Trophoblast cell (in vitro differentiated cells and primary cell): Measurements from ENCODE around the gene NPM3.

Source experiments
- DNase-seq, 2 donors: peaks; one replicate each; pipeline ENCODE4 v3.0.0-alpha.2; 2016
- H2AFZ ChIP-seq: 2 replicates; pipeline ENCODE4 v1.6.1; 2013; ENCODE audit warnings: low read length, moderate library complexity, mild to moderate bottlenecking; ENCODE audit not compliant: insufficient read depth, poor library complexity
- H2AK5ac ChIP-seq: 2 replicates; pipeline ENCODE4 v1.6.1; 2013; ENCODE audit warnings: mild to moderate bottlenecking, low read length
- H2BK120ac ChIP-seq: 2 replicates; pipeline ENCODE4 v1.6.1; 2013; ENCODE audit warnings: low read length, mild to moderate bottlenecking, moderate library complexity; ENCODE audit not compliant: insufficient read depth, poor library complexity
- H2BK12ac ChIP-seq: 2 replicates; pipeline ENCODE4 v1.6.1; 2013; ENCODE audit warnings: mild to moderate bottlenecking, low read length, moderate library complexity
- H2BK5ac ChIP-seq: 2 replicates; pipeline ENCODE4 v1.6.1; 2013; ENCODE audit warnings: low read length, low read depth, moderate library complexity, mild to moderate bottlenecking; ENCODE audit not compliant: poor library complexity
- H3K14ac ChIP-seq: 2 replicates; pipeline ENCODE4 v1.6.1; 2013; ENCODE audit warnings: mild to moderate bottlenecking, low read length
- H3K18ac ChIP-seq: 2 replicates; pipeline ENCODE4 v1.6.1; 2013; ENCODE audit warnings: mild to moderate bottlenecking, low read length
- H3K23ac ChIP-seq: 2 replicates; pipeline ENCODE4 v1.6.1; 2013; ENCODE audit warnings: low read length
- H3K27ac ChIP-seq: 2 replicates; pipeline ENCODE4 v1.5.1; 2013; ENCODE audit warnings: low read depth, mild to moderate bottlenecking, inconsistent platforms, low read length, moderate library complexity
- H3K27me3 ChIP-seq: 2 replicates; pipeline ENCODE4 v1.6.1; 2013; ENCODE audit warnings: inconsistent platforms, mild to moderate bottlenecking, low read length, moderate library complexity; ENCODE audit not compliant: insufficient read depth
- H3K36me3 ChIP-seq, 2 experiments: 1 replicate in 1 of 2; 2 replicates in 1 of 2; pipeline ENCODE4 v1.6.1; 2013; ENCODE audit warnings: low read length in 2 of 2, mild to moderate bottlenecking in 2 of 2, moderate library complexity in 1 of 2; ENCODE audit not compliant: insufficient read depth in 2 of 2, control insufficient read depth in 1 of 2
- H3K4ac ChIP-seq: 2 replicates; pipeline ENCODE4 v1.6.1; 2013; ENCODE audit warnings: low read depth, mild to moderate bottlenecking, low read length, moderate library complexity
- H3K4me1 ChIP-seq, 2 experiments: 1 replicate in 1 of 2; 2 replicates in 1 of 2; pipeline ENCODE4 v1.6.1; 2013; ENCODE audit warnings: low read length in 2 of 2, mild to moderate bottlenecking in 2 of 2, moderate library complexity in 1 of 2; ENCODE audit not compliant: insufficient read depth in 2 of 2, control insufficient read depth in 1 of 2
- H3K4me2 ChIP-seq: 2 replicates; pipeline ENCODE4 v1.6.1; 2013; ENCODE audit warnings: inconsistent platforms, mild to moderate bottlenecking, low read length, moderate library complexity
- H3K4me3 ChIP-seq: 2 replicates; pipeline ENCODE4 v1.5.1; 2013; ENCODE audit warnings: mild to moderate bottlenecking, low read depth, low read length, inconsistent platforms
- H3K79me1 ChIP-seq: one replicate; pipeline ENCODE4 v1.6.1; 2013; ENCODE audit warnings: low read length
- H3K79me2 ChIP-seq: 2 replicates; pipeline ENCODE4 v1.6.1; 2013; ENCODE audit warnings: low read length, mild to moderate bottlenecking; ENCODE audit not compliant: control insufficient read depth, insufficient read depth, poor library complexity
- H3K9ac ChIP-seq: 2 replicates; pipeline ENCODE4 v1.6.1; 2013; ENCODE audit warnings: mild to moderate bottlenecking, low read length
- H3K9me3 ChIP-seq: 2 replicates; pipeline ENCODE4 v1.6.1; 2013; ENCODE audit warnings: low read depth, mild to moderate bottlenecking, control low read depth, inconsistent platforms, low read length; ENCODE audit not compliant: insufficient read depth
- H4K12ac ChIP-seq: 2 replicates; pipeline ENCODE4 v1.6.1; 2013; ENCODE audit warnings: low read depth, mild to moderate bottlenecking, low read length, moderate library complexity
- H4K8ac ChIP-seq: 2 replicates; pipeline ENCODE4 v1.6.1; 2013; ENCODE audit warnings: low read depth, mild to moderate bottlenecking, low read length, moderate library complexity
- H4K91ac ChIP-seq: one replicate; pipeline ENCODE4 v1.6.1; 2013; ENCODE audit warnings: low read depth, mild to moderate bottlenecking, low read length, moderate library complexity
- WGBS: extraction: QIAGEN DNeasy Blood & Tissue Kit; methylation state at CpG from one replicate; pipeline ENCODE4 v1.1.7; 2013; ENCODE audit warnings: missing lambda C conversion rate; ENCODE audit not compliant: insufficient read length, insufficient coverage; ENCODE audit errors: extremely low coverage; 5-methylcytosine and 5-hydroxymethylcytosine counted together

Gene NPM3

GRCh38 chr10:101807158-101807557 is 23.9 kb upstream of the NPM3 start:
- Histone ChIP-seq H3K23ac (no peak overlapping the region), H2AK5ac (no peak overlapping the region), H3K18ac (no peak overlapping the region), H3K79me1 (no peaks in the 10 kb centered on the region), H3K36me3 (peaks cover 48% of the 10 kb centered on the region in 2 experiments), H4K8ac (no peak overlapping the region), H4K12ac (no peak overlapping the region), H3K79me2 (no peaks in the 10 kb centered on the region), H3K9me3 (no peaks in the 10 kb centered on the region), H4K91ac (no peak overlapping the region), H3K27me3 (no peaks in the 10 kb centered on the region), H3K14ac (no peak overlapping the region), H3K4me2 (no peak overlapping the region), H2AFZ (no peak overlapping the region), H2BK5ac (no peak overlapping the region), H3K4ac (no peak overlapping the region), H2BK120ac (no peak overlapping the region), H3K27ac (no peak overlapping the region), H3K4me3 (no peak overlapping the region), H3K9ac (no peak overlapping the region), H2BK12ac (no peak overlapping the region), H3K4me1 (no peaks in the 10 kb centered on the region)
- WGBS = no CpG with 5 or more reads among the region's 1 CpG
- DNase-seq = no peak

GRCh38 chr10:101803511-101803910 is 20.3 kb upstream of the NPM3 start:
- no peak overlapping the region for H3K4ac ChIP-seq
- H4K91ac ChIP-seq = no peak overlapping the region
- no peak overlapping the region for H3K4me3 ChIP-seq
- H2AFZ ChIP-seq = no peak overlapping the region
- no peaks in the 10 kb centered on the region for H3K79me2 ChIP-seq
- DNase-seq = no peak
- H3K23ac ChIP-seq = no peak overlapping the region
- no peak overlapping the region for H4K12ac ChIP-seq
- peaks cover 44 to 52% of the 10 kb centered on the region in 2 experiments for H3K36me3 ChIP-seq
- no peaks in the 10 kb centered on the region for H3K4me1 ChIP-seq
- H4K8ac ChIP-seq = no peak overlapping the region
- H2AK5ac ChIP-seq = no peak overlapping the region
- no peak overlapping the region for H3K4me2 ChIP-seq
- H3K14ac ChIP-seq = no peak overlapping the region
- no peaks in the 10 kb centered on the region for H3K79me1 ChIP-seq
- no peaks in the 10 kb centered on the region for H3K9me3 ChIP-seq
- H2BK120ac ChIP-seq = no peak overlapping the region
- no peak overlapping the region for H2BK5ac ChIP-seq
- H3K9ac ChIP-seq = no peak overlapping the region
- H3K27ac ChIP-seq = no peak overlapping the region
- WGBS = no CpG with 5 or more reads among the region's 4 CpGs
- H3K27me3 ChIP-seq = no peaks in the 10 kb centered on the region
- H3K18ac ChIP-seq = no peak overlapping the region
- no peak overlapping the region for H2BK12ac ChIP-seq

- H3K79me2 ChIP-seq = no peaks in the 10 kb centered on the region
- no peak overlapping the region for H4K91ac ChIP-seq
- H3K4me2 ChIP-seq = no peak overlapping the region
- H2AFZ ChIP-seq = no peak overlapping the region
- no peak overlapping the region for H3K4me3 ChIP-seq
- no peaks in the 10 kb centered on the region for H3K79me1 ChIP-seq
- H4K12ac ChIP-seq = no peak overlapping the region
- no peaks in the 10 kb centered on the region for H3K27me3 ChIP-seq
- no peak for DNase-seq
- no peak overlapping the region for H3K18ac ChIP-seq
- H2BK5ac ChIP-seq = no peak overlapping the region
- H2BK12ac ChIP-seq = no peak overlapping the region
- WGBS = no CpG with 5 or more reads among the region's 4 CpGs
- no peak overlapping the region for H3K23ac ChIP-seq
- H4K8ac ChIP-seq = no peak overlapping the region
- H2BK120ac ChIP-seq = no peak overlapping the region
- H3K14ac ChIP-seq = no peak overlapping the region
- H3K9me3 ChIP-seq = no peaks in the 10 kb centered on the region
- H3K4me1 ChIP-seq = no peaks in the 10 kb centered on the region
- H3K9ac ChIP-seq = no peak overlapping the region
- no peak overlapping the region for H3K4ac ChIP-seq
- no peak overlapping the region for H3K27ac ChIP-seq
- no peak overlapping the region for H2AK5ac ChIP-seq
- H3K36me3 ChIP-seq = peaks cover 35 to 51% of the 10 kb centered on the region in 2 experiments
Measured at GRCh38 chr10:101797403-101798059, 14.3 kb upstream of the NPM3 start.

GRCh38 chr10:101793526-101793925 is 10.3 kb upstream of the NPM3 start:
- H2BK5ac ChIP-seq = no peak overlapping the region
- no peaks in the 10 kb centered on the region for H3K79me2 ChIP-seq
- no peak overlapping the region for H4K91ac ChIP-seq
- H2AFZ ChIP-seq = no peak overlapping the region
- no peak overlapping the region for H3K4me2 ChIP-seq
- H4K12ac ChIP-seq = no peak overlapping the region
- H2BK120ac ChIP-seq = no peak overlapping the region
- no peak overlapping the region for H3K4ac ChIP-seq
- no peak overlapping the region for H2AK5ac ChIP-seq
- no peaks in the 10 kb centered on the region for H3K9me3 ChIP-seq
- H3K18ac ChIP-seq = no peak overlapping the region
- WGBS = no CpG with 5 or more reads among the region's 12 CpGs
- H3K27me3 ChIP-seq = no peaks in the 10 kb centered on the region
- no peak overlapping the region for H3K23ac ChIP-seq
- no peak overlapping the region for H3K4me3 ChIP-seq
- no peak overlapping the region for H2BK12ac ChIP-seq
- no peak overlapping the region for H3K9ac ChIP-seq
- H3K14ac ChIP-seq = no peak overlapping the region
- H3K27ac ChIP-seq = no peak overlapping the region
- H4K8ac ChIP-seq = no peak overlapping the region
- H3K4me1 ChIP-seq = no peaks in the 10 kb centered on the region
- no peaks in the 10 kb centered on the region for H3K79me1 ChIP-seq
- no peak for DNase-seq
- peaks cover 35 to 48% of the 10 kb centered on the region in 2 experiments for H3K36me3 ChIP-seq
